OCI-LY1 (cell line): Measurements from ENCODE around the gene CMTM4.

ENCODE experiments used
- CTCF ChIP-seq: fragments of 200-600 bp; sonication (generic), shearing (Covaris generic); IDR thresholded peaks from 2 replicates; pipeline ENCODE4 v1.5.1; 2017; ENCODE audit warnings: mild to moderate bottlenecking, antibody characterized with exemption, low read length, moderate library complexity, mixed read lengths
- EZH2 ChIP-seq: fragments of 200-600 bp; sonication (generic), shearing (Covaris generic); IDR thresholded peaks from 2 replicates; pipeline ENCODE4 v1.8.0; 2017; ENCODE audit warnings: borderline replicate concordance, mixed run types, mild to moderate bottlenecking, antibody characterized with exemption, low read length, moderate library complexity, mixed read lengths

DNA sequence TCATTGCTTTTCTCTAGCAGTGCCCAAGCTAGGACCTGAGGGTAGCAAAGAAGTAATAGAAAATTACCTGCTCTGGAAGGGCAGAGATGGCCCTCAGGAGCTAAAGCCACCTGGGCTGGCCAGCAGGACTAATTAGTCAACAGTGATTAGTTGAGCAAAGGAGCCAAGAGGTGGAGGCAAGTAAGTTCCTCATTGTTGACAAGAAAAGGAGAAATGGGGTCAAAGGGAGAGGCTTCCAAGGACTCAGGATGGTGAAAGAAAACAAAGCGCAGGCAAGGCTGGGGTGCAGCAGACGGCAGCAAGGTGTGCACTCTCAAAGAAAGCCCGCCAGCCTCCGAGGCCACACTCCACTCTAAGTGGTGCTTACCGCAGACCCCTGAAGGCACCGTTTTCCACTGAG, 44.6 kb downstream of the CMTM4 start:
- TF ChIP-seq CTCF: no peak
- TF ChIP-seq EZH2: no peak
